ENCODE results near the gene CBX2.

The CBX2 gene

GRCh38 chr17:79821331-79822095 lies 43.6 kb downstream of the CBX2 start:
- H3K4me2 ChIP-seq (ENCODE audit: low read depth, low read length, poor library complexity, severe bottlenecking): no peak overlapping the region
- H3K4me3 ChIP-seq (ENCODE audit: insufficient read depth, low read length, poor library complexity, severe bottlenecking): no peak overlapping the region
- no peaks in the 10 kb centered on the region for H3K9me2 ChIP-seq (replicated peaks; ENCODE audit: insufficient read depth, low read length)
- H4K20me1 ChIP-seq (ENCODE audit: low read depth, low read length): no peaks in the 10 kb centered on the region
- H2AFZ ChIP-seq (ENCODE audit: low read depth, low read length, severe bottlenecking): no peak overlapping the region
- no peaks in the 10 kb centered on the region for H3K36me3 ChIP-seq (ENCODE audit: low read length)
- no peak overlapping the region for H3K27ac ChIP-seq (ENCODE audit: low read depth, low read length)
- H3K79me2 ChIP-seq (ENCODE audit: insufficient read depth, low read length): no peaks in the 10 kb centered on the region
- no peak overlapping the region for H3K9ac ChIP-seq (ENCODE audit: low read length)
- no peak for TF ChIP-seq EZH2phosphoT487 (conservative IDR thresholded peaks at IDR 0.05; ENCODE audit: low read length)
- TF ChIP-seq, protein P1, sequence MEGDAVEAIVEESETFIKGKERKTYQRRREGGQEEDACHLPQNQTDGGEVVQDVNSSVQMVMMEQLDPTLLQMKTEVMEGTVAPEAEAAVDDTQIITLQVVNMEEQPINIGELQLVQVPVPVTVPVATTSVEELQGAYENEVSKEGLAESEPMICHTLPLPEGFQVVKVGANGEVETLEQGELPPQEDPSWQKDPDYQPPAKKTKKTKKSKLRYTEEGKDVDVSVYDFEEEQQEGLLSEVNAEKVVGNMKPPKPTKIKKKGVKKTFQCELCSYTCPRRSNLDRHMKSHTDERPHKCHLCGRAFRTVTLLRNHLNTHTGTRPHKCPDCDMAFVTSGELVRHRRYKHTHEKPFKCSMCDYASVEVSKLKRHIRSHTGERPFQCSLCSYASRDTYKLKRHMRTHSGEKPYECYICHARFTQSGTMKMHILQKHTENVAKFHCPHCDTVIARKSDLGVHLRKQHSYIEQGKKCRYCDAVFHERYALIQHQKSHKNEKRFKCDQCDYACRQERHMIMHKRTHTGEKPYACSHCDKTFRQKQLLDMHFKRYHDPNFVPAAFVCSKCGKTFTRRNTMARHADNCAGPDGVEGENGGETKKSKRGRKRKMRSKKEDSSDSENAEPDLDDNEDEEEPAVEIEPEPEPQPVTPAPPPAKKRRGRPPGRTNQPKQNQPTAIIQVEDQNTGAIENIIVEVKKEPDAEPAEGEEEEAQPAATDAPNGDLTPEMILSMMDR (IDR thresholded peaks at IDR 0.05; ENCODE audit: insufficient read depth, low read length, poor library complexity, severe bottlenecking): no peak
- H3K27me3 ChIP-seq (ENCODE audit: low read length): no peaks in the 10 kb centered on the region
- no peaks in the 10 kb centered on the region for H3F3A ChIP-seq (ENCODE audit: insufficient read depth)
- no peaks in the 10 kb centered on the region for H3K9me3 ChIP-seq (ENCODE audit: insufficient read depth, low read length)

- Histone ChIP-seq H3K4me3 (ENCODE audit: insufficient read depth, low read length, poor library complexity, severe bottlenecking) (no peak overlapping the region), H4K20me1 (ENCODE audit: low read depth, low read length) (no peaks in the 10 kb centered on the region), H3K27me3 (ENCODE audit: low read length) (no peaks in the 10 kb centered on the region), H3K79me2 (ENCODE audit: insufficient read depth, low read length) (no peaks in the 10 kb centered on the region), H3K36me3 (ENCODE audit: low read length) (no peaks in the 10 kb centered on the region), H2AFZ (ENCODE audit: low read depth, low read length, severe bottlenecking) (no peak overlapping the region), H3K9me3 (ENCODE audit: insufficient read depth, low read length) (no peaks in the 10 kb centered on the region), H3F3A (ENCODE audit: insufficient read depth) (no peaks in the 10 kb centered on the region), H3K27ac (ENCODE audit: low read depth, low read length) (no peak overlapping the region), H3K4me2 (ENCODE audit: low read depth, low read length, poor library complexity, severe bottlenecking) (no peak overlapping the region), H3K9me2 (replicated peaks; ENCODE audit: insufficient read depth, low read length) (no peaks in the 10 kb centered on the region), H3K9ac (ENCODE audit: low read length) (no peak overlapping the region)
- no peak for TF ChIP-seq EZH2phosphoT487 (conservative IDR thresholded peaks at IDR 0.05; ENCODE audit: low read length)
- TF ChIP-seq, protein P1 (IDR thresholded peaks at IDR 0.05; ENCODE audit: insufficient read depth, low read length, poor library complexity, severe bottlenecking): no peak
Observed at GRCh38 chr17:79822583-79823124, 44.7 kb downstream of the CBX2 start.

DNA sequence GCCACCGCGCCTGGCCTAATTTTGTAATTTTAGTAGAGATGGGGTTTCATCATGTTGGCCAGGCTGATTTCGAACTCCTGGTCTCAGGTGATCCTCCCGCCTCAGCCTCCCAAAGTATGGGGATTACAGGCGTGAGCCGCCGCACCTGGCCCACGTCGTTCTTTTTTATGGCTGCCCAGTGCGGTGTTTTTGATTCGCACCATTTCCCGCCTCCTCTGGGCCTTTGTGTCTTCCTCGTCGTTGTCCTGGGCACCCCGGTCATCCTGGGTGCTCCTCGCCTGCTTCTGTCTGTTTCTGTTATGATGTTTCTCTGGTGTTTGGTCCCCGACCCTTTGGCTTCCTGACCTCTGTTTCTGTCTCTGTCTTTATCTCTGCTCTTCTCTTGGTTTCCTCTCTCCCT lies 46.3 kb downstream of the CBX2 start:
- Histone ChIP-seq H2AFZ (ENCODE audit: low read depth, low read length, severe bottlenecking) (no peak overlapping the region), H3K4me3 (ENCODE audit: insufficient read depth, low read length, poor library complexity, severe bottlenecking) (no peak overlapping the region), H3K9me2 (replicated peaks; ENCODE audit: insufficient read depth, low read length) (no peaks in the 10 kb centered on the region), H3K9me3 (ENCODE audit: insufficient read depth, low read length) (no peaks in the 10 kb centered on the region), H3K9ac (ENCODE audit: low read length) (no peak overlapping the region), H3K79me2 (ENCODE audit: insufficient read depth, low read length) (no peaks in the 10 kb centered on the region), H3K27ac (ENCODE audit: low read depth, low read length) (no peak overlapping the region), H3K4me2 (ENCODE audit: low read depth, low read length, poor library complexity, severe bottlenecking) (no peak overlapping the region), H3F3A (ENCODE audit: insufficient read depth) (no peaks in the 10 kb centered on the region), H3K27me3 (ENCODE audit: low read length) (no peaks in the 10 kb centered on the region), H4K20me1 (ENCODE audit: low read depth, low read length) (no peaks in the 10 kb centered on the region), H3K36me3 (ENCODE audit: low read length) (no peaks in the 10 kb centered on the region)
- TF ChIP-seq, protein P1 (IDR thresholded peaks at IDR 0.05; ENCODE audit: insufficient read depth, low read length, poor library complexity, severe bottlenecking): no peak
- no peak for TF ChIP-seq EZH2phosphoT487 (conservative IDR thresholded peaks at IDR 0.05; ENCODE audit: low read length)

Measured in SU-DHL-6 (cell line).